ENCODE measurements around the gene LYPD6B.
A peak's percentile ranks its signal among the peaks of the same experiment; 100 is the strongest.

Gene LYPD6B

GRCh38 chr2:149100739-149101699, 62.5 kb downstream of the LYPD6B start:
- H3K36me3 Mint-ChIP-seq (ENCODE audit: low read depth), result peaks cover 8% of the 10 kb centered on the region
- H3K27ac Mint-ChIP-seq, result peak overlapping the region; percentile 23
- H3K4me1 Mint-ChIP-seq, result peaks cover 26% of the 10 kb centered on the region
- TF ChIP-seq, protein P1, sequence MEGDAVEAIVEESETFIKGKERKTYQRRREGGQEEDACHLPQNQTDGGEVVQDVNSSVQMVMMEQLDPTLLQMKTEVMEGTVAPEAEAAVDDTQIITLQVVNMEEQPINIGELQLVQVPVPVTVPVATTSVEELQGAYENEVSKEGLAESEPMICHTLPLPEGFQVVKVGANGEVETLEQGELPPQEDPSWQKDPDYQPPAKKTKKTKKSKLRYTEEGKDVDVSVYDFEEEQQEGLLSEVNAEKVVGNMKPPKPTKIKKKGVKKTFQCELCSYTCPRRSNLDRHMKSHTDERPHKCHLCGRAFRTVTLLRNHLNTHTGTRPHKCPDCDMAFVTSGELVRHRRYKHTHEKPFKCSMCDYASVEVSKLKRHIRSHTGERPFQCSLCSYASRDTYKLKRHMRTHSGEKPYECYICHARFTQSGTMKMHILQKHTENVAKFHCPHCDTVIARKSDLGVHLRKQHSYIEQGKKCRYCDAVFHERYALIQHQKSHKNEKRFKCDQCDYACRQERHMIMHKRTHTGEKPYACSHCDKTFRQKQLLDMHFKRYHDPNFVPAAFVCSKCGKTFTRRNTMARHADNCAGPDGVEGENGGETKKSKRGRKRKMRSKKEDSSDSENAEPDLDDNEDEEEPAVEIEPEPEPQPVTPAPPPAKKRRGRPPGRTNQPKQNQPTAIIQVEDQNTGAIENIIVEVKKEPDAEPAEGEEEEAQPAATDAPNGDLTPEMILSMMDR (IDR thresholded peaks at IDR 0.05), result no peak
- peaks cover 3% of the 10 kb centered on the region for H3K27me3 Mint-ChIP-seq (ENCODE audit: low read depth, poor library complexity)
- H3K4me3 Mint-ChIP-seq, result no peak overlapping the region
- H3K9me3 Mint-ChIP-seq, result peaks cover 14% of the 10 kb centered on the region
- no peak for DNase-seq

- H3K27ac Mint-ChIP-seq, result peak overlapping the region; percentile 86
- no peak for DNase-seq
- TF ChIP-seq, protein P1 (IDR thresholded peaks at IDR 0.05), result no peak
- no peak overlapping the region for H3K4me3 Mint-ChIP-seq
- H3K9me3 Mint-ChIP-seq, result peaks cover 21% of the 10 kb centered on the region
- H3K4me1 Mint-ChIP-seq, result peaks cover 24% of the 10 kb centered on the region
- peaks cover 3% of the 10 kb centered on the region for H3K27me3 Mint-ChIP-seq (ENCODE audit: low read depth, poor library complexity)
- H3K36me3 Mint-ChIP-seq (ENCODE audit: low read depth), result peaks cover 12% of the 10 kb centered on the region
Observed at GRCh38 chr2:149101818-149102217, 63.3 kb downstream of the LYPD6B start.

GRCh38 chr2:149103081-149103620, 64.7 kb downstream of the LYPD6B start:
- Mint-ChIP-seq H3K27ac (no peak overlapping the region), H3K4me3 (no peak overlapping the region), H3K4me1 (peaks cover 24% of the 10 kb centered on the region), H3K27me3 (ENCODE audit: low read depth, poor library complexity) (peaks cover 3% of the 10 kb centered on the region), H3K36me3 (ENCODE audit: low read depth) (peaks cover 24% of the 10 kb centered on the region), H3K9me3 (peaks cover 34% of the 10 kb centered on the region)
- no peak for DNase-seq
- TF ChIP-seq, protein P1 (IDR thresholded peaks at IDR 0.05), result no peak

DNA sequence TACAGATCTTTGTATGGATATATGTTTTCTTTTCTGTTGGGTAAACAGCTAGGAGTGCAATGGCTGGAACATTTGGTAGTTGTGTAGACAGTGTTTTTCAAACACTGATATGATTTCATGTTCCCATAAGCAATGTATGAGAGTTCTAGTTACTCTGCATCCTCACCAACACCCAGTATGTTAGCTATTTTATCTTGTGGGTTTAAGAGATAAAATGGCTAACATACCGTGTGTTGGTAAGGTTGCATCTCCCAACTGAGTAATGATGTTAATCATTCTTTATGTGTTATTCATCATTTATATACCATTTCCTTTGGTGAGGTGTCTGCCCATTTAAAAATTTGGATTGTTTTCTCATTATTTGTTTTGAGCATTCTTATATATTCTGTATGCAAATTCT, 65.7 kb downstream of the LYPD6B start:
- H3K36me3 Mint-ChIP-seq (ENCODE audit: low read depth), result peaks cover 31% of the 10 kb centered on the region
- TF ChIP-seq, protein P1 (IDR thresholded peaks at IDR 0.05), result no peak
- H3K4me1 Mint-ChIP-seq, result peaks cover 18% of the 10 kb centered on the region
- H3K27ac Mint-ChIP-seq, result no peak overlapping the region
- H3K4me3 Mint-ChIP-seq, result no peak overlapping the region
- peaks cover 41% of the 10 kb centered on the region for H3K9me3 Mint-ChIP-seq
- no peak for DNase-seq
- peaks cover 3% of the 10 kb centered on the region for H3K27me3 Mint-ChIP-seq (ENCODE audit: low read depth, poor library complexity)

DNA sequence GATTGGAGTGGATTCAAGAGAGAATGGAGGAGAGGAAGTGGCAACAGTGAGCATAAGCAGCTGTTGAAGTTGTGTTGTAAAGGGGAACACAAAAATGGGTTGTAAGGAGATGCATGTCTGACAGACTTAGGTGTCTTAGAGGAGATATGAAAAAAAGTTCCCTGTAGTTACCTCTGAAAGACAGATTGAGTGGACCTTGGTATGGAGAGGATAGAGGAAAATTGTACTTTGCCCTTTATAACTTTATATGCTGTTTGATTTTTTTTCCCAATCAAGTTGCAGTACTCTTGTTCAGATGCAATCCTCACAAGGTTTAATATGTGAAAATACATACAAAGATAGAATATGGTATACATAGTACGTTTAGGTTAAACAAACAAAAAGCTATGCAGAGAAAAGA, 73.6 kb downstream of the LYPD6B start:
- peaks cover 18% of the 10 kb centered on the region for H3K9me3 Mint-ChIP-seq
- peaks cover 18% of the 10 kb centered on the region for H3K36me3 Mint-ChIP-seq (ENCODE audit: low read depth)
- H3K27me3 Mint-ChIP-seq (ENCODE audit: low read depth, poor library complexity), result no peaks in the 10 kb centered on the region
- TF ChIP-seq, protein P1 (IDR thresholded peaks at IDR 0.05), result no peak
- no peak overlapping the region for H3K27ac Mint-ChIP-seq
- no peaks in the 10 kb centered on the region for H3K4me1 Mint-ChIP-seq
- no peak overlapping the region for H3K4me3 Mint-ChIP-seq
- no peak for DNase-seq
